SH-SY5Y (cell line): ENCODE results near the gene ADARB2.

Experiments used
- GATA2 ChIP-seq: IDR thresholded peaks from 2 replicates; pipeline ENCODE4 v1.6.1; 2011; ENCODE audit warnings: mild to moderate bottlenecking, low read depth, low read length
- GATA3 ChIP-seq: IDR thresholded peaks from 2 replicates; pipeline ENCODE4 v1.6.1; 2011; ENCODE audit warnings: low read depth, mild to moderate bottlenecking, low read length, moderate library complexity

DNA sequence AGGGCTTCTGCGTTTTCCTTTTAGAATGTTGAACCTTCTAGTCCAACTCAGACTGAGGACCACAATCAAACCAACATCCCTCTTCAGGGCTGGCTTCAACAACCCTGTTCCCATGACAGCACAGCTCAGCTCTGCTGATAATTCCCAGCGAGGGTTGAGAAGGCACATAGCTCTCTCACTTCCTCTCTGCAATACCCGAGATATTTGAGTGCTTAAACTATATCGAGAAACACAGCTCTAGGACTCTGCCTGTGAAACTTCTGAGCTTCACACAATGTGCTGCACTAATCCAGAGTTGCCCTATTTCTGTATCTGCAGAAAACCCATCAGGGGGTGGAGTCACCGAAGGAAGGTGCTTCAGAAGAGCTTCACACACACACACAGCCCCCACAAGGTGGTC, 1.6 kb upstream of the ADARB2 start:
- TF ChIP-seq GATA2 (no peak), GATA3 (no peak)
